Prostate gland (tissue), 2 donors: ENCODE measurements around the gene FHOD3.

Experiments
- POLR2A ChIP-seq: fragments of 450-650 bp; IDR thresholded peaks from one replicate; pipeline ENCODE4 v1.6.1; 2016; ENCODE audit warnings: antibody characterized with exemption, mild to moderate bottlenecking
- POLR2AphosphoS5 ChIP-seq: sonication (generic); formaldehyde crosslinking; IDR thresholded peaks from one replicate; pipeline ENCODE4 v1.6.1; 2017; ENCODE audit warnings: antibody characterized with exemption
- TF ChIP-seq, protein P1 (sequence below), 4 experiments: fragments of 200-600 bp in 2 of 4; fragments of 450-650 bp in 2 of 4; sonication (generic) in 2 of 4; IDR thresholded peaks; 1 replicate in 3 of 4; 2 replicates in 1 of 4; pipeline ENCODE4 v1.5.1; 2016 to 2019; ENCODE audit warnings: antibody characterized with exemption in 4 of 4, mild to moderate bottlenecking in 2 of 4, moderate library complexity in 2 of 4

DNA sequence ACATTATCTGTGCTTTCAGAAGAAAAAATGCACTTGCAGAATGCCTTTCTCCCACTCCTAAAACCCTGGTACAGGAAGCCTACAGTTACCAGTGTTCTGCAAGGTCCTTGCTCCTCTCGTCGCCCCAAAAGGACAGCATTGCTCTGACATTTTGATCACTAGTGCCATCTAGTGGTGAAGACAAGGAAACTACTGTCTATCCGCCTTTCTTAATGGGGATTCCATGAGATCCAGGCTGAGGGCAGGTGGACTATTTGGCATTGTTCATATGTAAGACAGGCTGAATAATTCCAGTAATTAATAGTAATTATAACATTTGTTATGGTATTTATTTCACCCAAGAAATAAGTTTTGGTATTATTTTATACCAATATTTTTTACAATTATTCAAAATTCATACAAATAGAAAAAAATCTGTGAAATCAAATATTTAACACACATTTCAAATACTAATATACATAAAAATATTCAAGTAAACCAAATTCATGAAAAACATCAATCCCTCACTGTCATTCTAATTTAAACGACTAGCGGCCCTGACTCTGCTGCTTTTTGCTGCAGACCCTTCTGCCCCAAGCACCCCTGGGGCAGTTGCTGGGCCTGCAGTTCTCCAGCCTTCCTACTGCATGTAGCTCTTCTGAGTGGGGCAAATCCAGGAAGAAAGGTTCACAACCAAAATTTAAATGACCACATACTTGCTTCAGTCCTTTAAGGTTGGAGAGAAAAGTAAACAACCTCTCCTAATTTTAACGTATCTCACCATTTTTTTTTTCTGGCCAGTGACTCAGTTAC, 512.3 kb downstream of the FHOD3 start:
- TF ChIP-seq, protein P1, sequence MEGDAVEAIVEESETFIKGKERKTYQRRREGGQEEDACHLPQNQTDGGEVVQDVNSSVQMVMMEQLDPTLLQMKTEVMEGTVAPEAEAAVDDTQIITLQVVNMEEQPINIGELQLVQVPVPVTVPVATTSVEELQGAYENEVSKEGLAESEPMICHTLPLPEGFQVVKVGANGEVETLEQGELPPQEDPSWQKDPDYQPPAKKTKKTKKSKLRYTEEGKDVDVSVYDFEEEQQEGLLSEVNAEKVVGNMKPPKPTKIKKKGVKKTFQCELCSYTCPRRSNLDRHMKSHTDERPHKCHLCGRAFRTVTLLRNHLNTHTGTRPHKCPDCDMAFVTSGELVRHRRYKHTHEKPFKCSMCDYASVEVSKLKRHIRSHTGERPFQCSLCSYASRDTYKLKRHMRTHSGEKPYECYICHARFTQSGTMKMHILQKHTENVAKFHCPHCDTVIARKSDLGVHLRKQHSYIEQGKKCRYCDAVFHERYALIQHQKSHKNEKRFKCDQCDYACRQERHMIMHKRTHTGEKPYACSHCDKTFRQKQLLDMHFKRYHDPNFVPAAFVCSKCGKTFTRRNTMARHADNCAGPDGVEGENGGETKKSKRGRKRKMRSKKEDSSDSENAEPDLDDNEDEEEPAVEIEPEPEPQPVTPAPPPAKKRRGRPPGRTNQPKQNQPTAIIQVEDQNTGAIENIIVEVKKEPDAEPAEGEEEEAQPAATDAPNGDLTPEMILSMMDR (IDR thresholded peaks at IDR 0.05), result peak; percentile 59 to 65 (median 60)
- peak; percentile 25 for TF ChIP-seq POLR2AphosphoS5
- no peak for TF ChIP-seq POLR2A
